ENCODE measurements around the gene NOL9.

DNA sequence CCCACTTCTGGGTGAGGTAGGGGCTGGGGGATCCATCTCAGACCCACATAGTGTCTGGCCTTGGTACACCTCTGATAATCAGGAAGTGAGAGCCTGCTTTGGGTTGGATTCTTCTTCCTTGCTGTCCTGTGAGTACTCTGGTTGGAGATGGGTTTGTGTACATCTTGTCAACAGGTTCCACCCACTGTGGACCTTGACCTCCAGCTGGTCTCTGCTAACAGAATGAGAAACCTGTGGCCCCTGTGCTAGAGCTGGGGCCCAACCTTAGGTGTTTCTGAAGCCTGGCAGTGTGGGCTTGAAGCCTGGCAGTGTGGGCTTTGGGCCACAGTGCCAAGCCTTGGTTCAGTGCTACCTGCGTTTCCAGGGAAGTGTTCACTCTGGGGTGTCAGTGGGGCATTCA lies 28.1 kb upstream of the NOL9 start:
- TF ChIP-seq, protein P1, sequence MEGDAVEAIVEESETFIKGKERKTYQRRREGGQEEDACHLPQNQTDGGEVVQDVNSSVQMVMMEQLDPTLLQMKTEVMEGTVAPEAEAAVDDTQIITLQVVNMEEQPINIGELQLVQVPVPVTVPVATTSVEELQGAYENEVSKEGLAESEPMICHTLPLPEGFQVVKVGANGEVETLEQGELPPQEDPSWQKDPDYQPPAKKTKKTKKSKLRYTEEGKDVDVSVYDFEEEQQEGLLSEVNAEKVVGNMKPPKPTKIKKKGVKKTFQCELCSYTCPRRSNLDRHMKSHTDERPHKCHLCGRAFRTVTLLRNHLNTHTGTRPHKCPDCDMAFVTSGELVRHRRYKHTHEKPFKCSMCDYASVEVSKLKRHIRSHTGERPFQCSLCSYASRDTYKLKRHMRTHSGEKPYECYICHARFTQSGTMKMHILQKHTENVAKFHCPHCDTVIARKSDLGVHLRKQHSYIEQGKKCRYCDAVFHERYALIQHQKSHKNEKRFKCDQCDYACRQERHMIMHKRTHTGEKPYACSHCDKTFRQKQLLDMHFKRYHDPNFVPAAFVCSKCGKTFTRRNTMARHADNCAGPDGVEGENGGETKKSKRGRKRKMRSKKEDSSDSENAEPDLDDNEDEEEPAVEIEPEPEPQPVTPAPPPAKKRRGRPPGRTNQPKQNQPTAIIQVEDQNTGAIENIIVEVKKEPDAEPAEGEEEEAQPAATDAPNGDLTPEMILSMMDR (IDR thresholded peaks at IDR 0.05; ENCODE audit: extremely low read depth in 1 of 2, insufficient read depth in 1 of 2, low read depth in 1 of 2, low read length in 2 of 2), result no peak
- TF ChIP-seq JUN (IDR thresholded peaks at IDR 0.05; ENCODE audit: borderline replicate concordance, insufficient read depth, insufficient read length, low read depth) (no peak), POLR2A (IDR thresholded peaks at IDR 0.05; ENCODE audit: low read depth, low read length) (no peak), EZH2 (IDR thresholded peaks at IDR 0.05; ENCODE audit: borderline replicate concordance, low read depth, low read length, severe bottlenecking) (no peak), FOS (IDR thresholded peaks at IDR 0.05; ENCODE audit: borderline replicate concordance, insufficient read depth, low read length) (no peak), MYC (IDR thresholded peaks at IDR 0.05; ENCODE audit: low read depth, low read length) (no peak), POLR2AphosphoS5 (IDR thresholded peaks at IDR 0.05; ENCODE audit: insufficient read depth, low read depth, low read length) (no peak), GATA2 (IDR thresholded peaks at IDR 0.05; ENCODE audit: insufficient read depth, insufficient read length, low read depth, low read length) (no peak)
- TF ChIP-seq, protein P2, sequence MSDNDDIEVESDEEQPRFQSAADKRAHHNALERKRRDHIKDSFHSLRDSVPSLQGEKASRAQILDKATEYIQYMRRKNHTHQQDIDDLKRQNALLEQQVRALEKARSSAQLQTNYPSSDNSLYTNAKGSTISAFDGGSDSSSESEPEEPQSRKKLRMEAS (IDR thresholded peaks at IDR 0.05; ENCODE audit: insufficient read depth, insufficient read length), result no peak

All from endothelial cell of umbilical vein (primary cell).